Thymus (tissue), 11 donors: ENCODE data around the gene POC1A. TPM values are rescaled to one million over a fixed set of nuclear protein-coding genes. Genes with fewer than 3 reads are reported as not detected.

Source experiments
- DNase-seq, 9 donors: peaks; one replicate each; pipeline ENCODE4 v3.0.0-alpha.2; 2013; ENCODE audit warnings: low spot score in 9 of 9, low read depth in 6 of 9, missing footprints in 1 of 9
- H3K27ac ChIP-seq, 2 donors: one replicate each; pipeline ENCODE4 v1.5.1; 2013; ENCODE audit warnings: control low read depth in 1 of 2, low read depth in 1 of 2, low read length in 1 of 2, mild to moderate bottlenecking in 1 of 2, moderate library complexity in 1 of 2
- H3K27me3 ChIP-seq, 2 donors: one replicate each; pipeline ENCODE4 v1.5.1; 2013; ENCODE audit warnings: low read length in 1 of 2; ENCODE audit not compliant: control insufficient read depth in 2 of 2, insufficient read depth in 1 of 2
- H3K36me3 ChIP-seq, 2 donors: one replicate each; pipeline ENCODE4 v1.5.1; 2013; ENCODE audit warnings: low read length in 1 of 2, mild to moderate bottlenecking in 1 of 2, moderate library complexity in 1 of 2; ENCODE audit not compliant: control insufficient read depth in 2 of 2, insufficient read depth in 2 of 2
- H3K4me1 ChIP-seq, 2 donors: one replicate each; pipeline ENCODE4 v1.5.1; 2013; ENCODE audit warnings: low read length in 2 of 2; ENCODE audit not compliant: control insufficient read depth in 2 of 2, insufficient read depth in 2 of 2
- H3K4me3 ChIP-seq, 2 donors: one replicate each; pipeline ENCODE4 v1.5.1; 2013; ENCODE audit warnings: low read length in 2 of 2, control low read depth in 1 of 2, mild to moderate bottlenecking in 1 of 2
- H3K9me3 ChIP-seq, 2 donors: one replicate each; pipeline ENCODE4 v1.5.1; 2013; ENCODE audit warnings: low read length in 1 of 2, mild to moderate bottlenecking in 1 of 2; ENCODE audit not compliant: control insufficient read depth in 2 of 2, insufficient read depth in 1 of 2
- WGBS: extraction: QIAGEN DNeasy Blood & Tissue Kit; methylation state at CpG from one replicate; pipeline ENCODE4 v1.1.7; 2013; 5-methylcytosine and 5-hydroxymethylcytosine counted together
- polyA plus RNA-seq: library from polyadenylated mRNA; stranded (reverse); fragments of 200-250 nt; gene quantifications from one replicate; pipeline ENCODE4 v1.2.3, GENCODE V29; 2013
- total RNA-seq: library from RNA; stranded (reverse); fragments of 120-200 nt; gene quantifications from one replicate; pipeline ENCODE4 v1.2.4, GENCODE V29; 2013
- donor health status: healthy.

POC1A gene
- total and polyA plus RNA-seq, 2 donors, result 2.6 to 12.3 TPM

DNA sequence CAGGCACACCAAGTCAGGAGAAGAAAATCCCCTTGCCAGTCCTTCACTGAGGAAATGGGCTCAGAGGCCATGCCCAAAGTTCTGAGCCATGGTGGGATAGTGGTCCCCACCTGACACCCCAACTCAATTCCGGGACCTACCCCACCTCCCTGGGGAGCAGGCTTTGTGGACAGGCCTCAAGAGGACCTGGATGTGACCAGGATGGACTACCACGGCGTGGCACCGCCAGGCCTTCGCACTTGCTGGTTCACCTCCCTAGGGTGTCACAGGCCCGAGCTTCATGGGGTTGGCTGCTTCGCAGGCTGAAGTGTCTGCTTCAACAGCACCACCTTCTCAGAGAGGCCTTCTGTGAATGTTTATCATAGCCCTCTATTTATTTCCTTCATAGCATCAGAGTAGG is 31.7 kb downstream of the POC1A start:
- no peak for DNase-seq
- peaks cover 0 to 25% of the 10 kb centered on the region in 2 donors for H3K4me1 ChIP-seq

GRCh38 chr3:52121813-52122212 is 32.4 kb downstream of the POC1A start:
- H3K27ac ChIP-seq, result no peak overlapping the region
- H3K36me3 ChIP-seq, result peaks cover 18 to 46% of the 10 kb centered on the region in 2 donors
- H3K9me3 ChIP-seq, result no peaks in the 10 kb centered on the region
- H3K4me1 ChIP-seq, result peaks cover 0 to 25% of the 10 kb centered on the region in 2 donors
- DNase-seq, result no peak
- 60% methylated on average over 6 of the region's 6 CpGs for WGBS
- no peak overlapping the region for H3K4me3 ChIP-seq
- H3K27me3 ChIP-seq, result no peaks in the 10 kb centered on the region

More for the DNA sequence above, 31.7 kb downstream of the POC1A start:
- peaks cover 18 to 46% of the 10 kb centered on the region in 2 donors for H3K36me3 ChIP-seq
- no peaks in the 10 kb centered on the region for H3K9me3 ChIP-seq
- H3K4me3 ChIP-seq, result no peak overlapping the region
- H3K27me3 ChIP-seq, result no peaks in the 10 kb centered on the region
- no peak overlapping the region for H3K27ac ChIP-seq
- WGBS, result 99% methylated on average over 7 of the region's 7 CpGs

GRCh38 chr3:52121464-52121805 is 32.8 kb downstream of the POC1A start:
- H3K27ac ChIP-seq, result no peak overlapping the region
- H3K36me3 ChIP-seq, result peaks cover 18 to 46% of the 10 kb centered on the region in 2 donors
- H3K4me1 ChIP-seq, result peaks cover 0 to 25% of the 10 kb centered on the region in 2 donors
- no peaks in the 10 kb centered on the region for H3K9me3 ChIP-seq
- peak in 1 of 9 donors; percentile 16 for DNase-seq
- H3K27me3 ChIP-seq, result no peaks in the 10 kb centered on the region
- H3K4me3 ChIP-seq, result no peak overlapping the region
- WGBS, result 35% methylated on average over 7 of the region's 7 CpGs

- no peaks in the 10 kb centered on the region for H3K9me3 ChIP-seq
- no peak for DNase-seq
- H3K4me3 ChIP-seq, result no peak overlapping the region
- no peaks in the 10 kb centered on the region for H3K27me3 ChIP-seq
- 86% methylated on average over 3 of the region's 3 CpGs for WGBS
- H3K36me3 ChIP-seq, result peaks cover 22 to 46% of the 10 kb centered on the region in 2 donors
- peaks cover 0 to 25% of the 10 kb centered on the region in 2 donors for H3K4me1 ChIP-seq
- H3K27ac ChIP-seq, result no peak overlapping the region
Measured at GRCh38 chr3:52120556-52121463, 33.4 kb downstream of the POC1A start.

DNA sequence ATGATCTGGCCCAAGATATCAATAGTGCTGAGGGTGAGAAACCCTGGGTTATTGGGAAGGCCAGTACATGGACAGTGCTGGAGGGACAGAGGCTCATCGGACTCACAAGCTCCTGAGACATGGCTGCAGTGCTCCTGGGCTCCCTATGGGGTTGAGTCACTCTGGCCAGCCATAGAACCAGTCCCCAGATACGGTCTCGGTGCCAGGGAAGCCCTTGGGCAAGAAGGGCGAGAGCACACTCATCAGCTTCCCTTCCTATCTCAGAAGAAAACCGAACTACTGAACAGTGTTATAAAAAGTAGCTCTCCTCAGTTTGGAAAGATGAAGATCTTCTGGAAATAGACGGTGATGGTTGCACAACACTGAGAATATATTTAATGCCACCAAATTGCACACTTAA is 34.4 kb downstream of the POC1A start:
- H3K9me3 ChIP-seq, result no peaks in the 10 kb centered on the region
- no peak overlapping the region for H3K27ac ChIP-seq
- 98% methylated on average over 6 of the region's 6 CpGs for WGBS
- H3K4me3 ChIP-seq, result no peak overlapping the region
- no peak for DNase-seq
- peaks cover 22 to 42% of the 10 kb centered on the region in 2 donors for H3K36me3 ChIP-seq
- no peaks in the 10 kb centered on the region for H3K27me3 ChIP-seq
- peaks cover 0 to 25% of the 10 kb centered on the region in 2 donors for H3K4me1 ChIP-seq

DNA sequence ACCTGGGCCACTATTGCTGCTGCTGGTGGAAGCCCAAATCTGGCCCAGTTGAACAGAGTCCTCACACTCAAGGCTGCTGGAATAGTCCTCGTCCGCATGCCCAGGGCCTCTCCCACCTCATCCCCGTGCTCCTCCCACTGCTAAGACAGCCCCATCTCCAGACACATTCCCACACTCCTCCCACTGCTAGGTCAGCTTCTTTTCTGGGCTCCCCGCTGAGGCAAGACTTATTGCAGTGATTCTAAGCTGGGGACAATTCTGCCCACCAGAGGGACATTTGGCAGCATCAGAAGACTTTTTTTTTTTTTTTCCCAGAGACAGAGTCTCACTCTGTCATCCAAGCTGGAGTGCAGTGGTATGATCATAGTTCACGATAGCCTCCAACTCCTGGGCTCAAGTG is 35.1 kb downstream of the POC1A start:
- WGBS, result 97% methylated on average over 5 of the region's 5 CpGs
- Histone ChIP-seq H3K36me3 (peaks cover 20 to 44% of the 10 kb centered on the region in 2 donors), H3K27me3 (no peaks in the 10 kb centered on the region), H3K9me3 (no peaks in the 10 kb centered on the region), H3K27ac (no peak overlapping the region), H3K4me3 (no peak overlapping the region), H3K4me1 (peaks cover 0 to 25% of the 10 kb centered on the region in 2 donors)
- DNase-seq, result no peak

DNA sequence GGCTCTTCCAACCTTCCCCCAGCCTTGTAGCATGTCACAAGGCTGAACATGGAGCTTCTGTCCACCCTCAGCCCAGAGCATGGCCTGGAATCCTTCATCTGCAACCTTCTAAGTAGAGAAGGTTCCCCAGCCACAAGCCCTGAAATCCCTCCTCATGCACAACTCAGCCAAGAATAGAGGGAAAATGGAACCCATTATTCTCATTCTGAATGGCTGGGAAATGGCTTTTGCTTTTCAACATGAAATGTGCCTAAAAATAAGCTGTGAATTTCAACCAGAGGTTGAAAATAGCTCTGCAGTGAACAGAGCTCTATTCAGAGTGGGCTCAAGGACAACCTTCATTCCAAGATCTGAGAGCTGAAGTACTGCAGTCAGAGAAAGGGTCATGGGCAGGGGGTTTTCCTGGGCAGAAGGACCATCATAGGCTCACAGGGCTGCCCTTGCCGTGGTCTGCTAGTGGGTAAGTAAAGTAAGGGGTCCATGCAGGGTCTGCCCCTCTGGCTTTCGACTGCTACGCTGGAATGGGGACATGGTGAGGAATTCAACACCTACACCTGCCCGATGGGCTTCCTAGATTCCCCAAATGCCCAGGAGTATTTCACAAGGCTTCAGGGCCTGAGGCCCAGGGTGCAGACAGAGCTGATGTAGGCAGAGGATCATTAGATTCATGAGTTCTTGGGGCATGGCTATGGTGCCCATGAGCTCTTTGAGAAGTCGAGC is 35.9 kb downstream of the POC1A start:
- no peak for DNase-seq
- 98% methylated on average over 5 of the region's 5 CpGs for WGBS
- Histone ChIP-seq H3K27me3 (no peaks in the 10 kb centered on the region), H3K4me1 (peaks cover 0 to 25% of the 10 kb centered on the region in 2 donors), H3K9me3 (no peaks in the 10 kb centered on the region), H3K36me3 (peaks cover 22 to 42% of the 10 kb centered on the region in 2 donors), H3K27ac (no peak overlapping the region), H3K4me3 (no peak overlapping the region)

DNA sequence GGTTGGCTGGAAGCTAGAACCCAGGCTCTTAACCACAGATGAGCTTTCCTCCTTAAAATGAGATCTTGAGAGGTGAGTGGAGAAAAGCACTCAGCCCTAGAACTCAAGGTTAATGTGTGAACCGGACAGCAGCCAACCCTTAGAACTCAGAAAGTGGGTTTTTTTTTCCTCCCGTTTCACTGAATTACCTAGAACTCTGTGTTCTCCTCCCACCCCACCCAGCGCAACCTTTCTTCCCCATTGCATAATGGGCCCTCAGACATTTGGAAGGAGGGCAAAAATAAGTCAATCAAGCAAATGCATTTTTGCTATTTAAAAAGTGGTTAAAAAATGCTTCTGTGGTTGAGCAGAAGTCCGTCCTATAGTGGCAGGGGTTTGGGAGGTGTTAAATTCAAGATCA is 36.7 kb downstream of the POC1A start:
- Histone ChIP-seq H3K27me3 (no peaks in the 10 kb centered on the region), H3K9me3 (no peaks in the 10 kb centered on the region), H3K27ac (no peak overlapping the region), H3K4me1 (peaks cover 0 to 22% of the 10 kb centered on the region in 2 donors), H3K36me3 (peaks cover 20 to 35% of the 10 kb centered on the region in 2 donors), H3K4me3 (no peak overlapping the region)
- no peak for DNase-seq
- WGBS, result 99% methylated on average over 4 of the region's 4 CpGs

GRCh38 chr3:52112056-52112455 is 42.2 kb downstream of the POC1A start:
- Histone ChIP-seq H3K9me3 (no peaks in the 10 kb centered on the region), H3K36me3 (peaks cover 19 to 26% of the 10 kb centered on the region in 2 donors), H3K4me1 (peaks cover 0 to 15% of the 10 kb centered on the region in 2 donors), H3K27ac (no peak overlapping the region), H3K27me3 (no peaks in the 10 kb centered on the region), H3K4me3 (no peak overlapping the region)
- DNase-seq, result no peak
- 98% methylated on average over 6 of the region's 6 CpGs for whole genome bisulfite sequencing
